GM03348 (cell line): Measurements from ENCODE around the gene MAVS.

ENCODE experiments used
- DNase-seq: peaks from one replicate; pipeline ENCODE4 v3.0.0; 2012; ENCODE audit warnings: low spot score

Gene MAVS

GRCh38 chr20:3911956-3912355 lies 65.3 kb downstream of the MAVS start:
- no peak for DNase-seq

- DNase-seq: no peak
Observed at GRCh38 chr20:3914446-3914845, 67.8 kb downstream of the MAVS start.

DNA sequence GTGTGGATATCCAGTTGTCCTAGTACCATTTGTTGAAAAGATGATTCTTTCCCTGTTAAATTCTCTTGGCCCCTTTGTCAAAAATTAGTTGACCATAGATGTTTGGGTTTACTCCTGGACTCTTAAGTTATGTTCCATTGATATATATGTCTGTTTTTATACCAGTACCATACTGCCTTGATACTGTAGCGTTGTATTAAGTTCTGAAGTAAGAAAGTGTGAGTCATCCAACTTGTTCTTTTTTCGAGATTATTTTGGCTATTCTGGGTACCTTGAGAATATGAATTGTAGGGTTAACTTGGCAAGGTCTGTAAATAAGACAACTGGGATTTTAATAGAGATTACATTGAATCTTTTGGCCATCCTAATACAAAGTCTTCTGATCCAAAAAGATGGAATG lies 69.1 kb downstream of the MAVS start:
- DNase-seq: no peak

DNA sequence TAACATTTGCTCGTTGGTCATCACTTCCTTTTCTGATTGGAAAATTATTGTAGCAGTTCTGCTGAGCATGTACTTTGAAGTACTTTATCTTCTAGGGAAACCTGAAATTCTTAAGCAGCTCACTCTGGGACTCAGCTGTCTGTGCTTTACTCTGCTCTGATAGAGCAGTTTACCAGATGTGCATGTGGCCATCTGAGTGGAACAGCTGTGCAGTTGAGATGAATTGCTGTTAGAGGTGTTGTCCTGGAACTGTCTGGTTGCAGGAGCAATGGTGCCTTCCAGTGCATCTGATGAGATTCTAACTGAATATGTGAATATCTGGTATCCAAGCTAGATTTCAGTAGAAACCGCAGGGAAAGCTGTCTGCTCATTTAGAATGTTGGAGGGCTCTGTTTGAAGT lies 69.7 kb downstream of the MAVS start:
- no peak for DNase-seq

- peak; percentile 68 for DNase-seq
Observed at GRCh38 chr20:3919352-3919751, 72.7 kb downstream of the MAVS start.

DNA sequence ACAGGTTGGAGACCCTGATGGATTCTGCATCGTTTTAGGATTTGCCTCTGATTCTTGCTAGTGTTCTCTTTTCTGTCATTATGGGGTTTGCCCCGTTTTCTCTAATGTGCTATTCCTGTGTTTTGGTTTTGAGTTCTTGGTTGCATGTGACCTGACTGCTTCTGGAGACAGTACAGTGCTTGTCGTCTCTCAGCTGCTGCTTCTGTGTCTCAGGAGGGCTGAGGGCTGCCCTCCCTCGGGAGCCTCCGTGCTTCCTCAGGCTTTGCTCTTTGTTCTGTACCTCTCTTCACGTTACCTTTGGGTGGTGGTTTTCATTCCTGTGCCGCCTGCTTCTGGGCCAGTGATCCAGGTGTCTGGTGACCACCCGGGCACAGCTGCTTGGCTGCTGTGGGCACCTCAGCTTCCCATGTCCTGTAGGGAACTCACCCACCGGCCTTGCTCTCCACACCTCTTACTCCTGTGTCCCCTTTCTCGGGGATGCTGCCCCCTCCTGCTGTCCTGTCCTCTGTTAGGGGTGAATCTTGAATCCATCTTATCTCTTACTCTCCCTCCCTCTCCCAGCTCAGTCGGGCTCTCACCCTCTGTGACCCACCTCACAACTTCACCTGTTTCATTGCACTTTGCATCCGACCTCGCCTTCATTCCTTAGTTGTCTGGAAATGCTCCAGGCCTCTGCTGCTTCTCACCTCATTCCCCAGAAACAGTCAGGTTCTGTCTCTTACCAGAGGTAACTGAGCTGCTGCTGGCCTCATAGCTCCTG lies 75.8 kb downstream of the MAVS start:
- DNase-seq: no peak

- no peak for DNase-seq
Observed at GRCh38 chr20:3922983-3923339, 76.3 kb downstream of the MAVS start.

DNA sequence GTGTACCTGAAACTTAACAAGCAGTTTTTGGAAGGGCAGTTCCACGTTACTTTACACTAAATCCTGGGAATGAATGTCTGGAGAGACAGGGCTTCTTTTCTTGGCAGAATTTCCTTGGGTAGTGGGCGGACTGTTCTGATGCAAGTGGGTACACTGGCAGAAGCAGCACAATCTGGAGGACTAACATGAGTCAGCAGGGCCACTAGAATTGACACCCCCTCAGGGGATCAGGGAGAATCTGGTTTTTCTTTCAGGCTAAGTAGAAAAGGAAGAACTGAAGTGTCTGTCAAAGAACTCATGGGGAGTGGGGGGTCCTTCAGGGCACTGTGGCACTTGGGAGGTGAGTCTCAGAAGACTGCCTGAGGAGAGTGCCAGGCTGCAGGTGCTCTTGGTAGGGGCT lies 77.2 kb downstream of the MAVS start:
- peak; percentile 69 for DNase-seq

DNA sequence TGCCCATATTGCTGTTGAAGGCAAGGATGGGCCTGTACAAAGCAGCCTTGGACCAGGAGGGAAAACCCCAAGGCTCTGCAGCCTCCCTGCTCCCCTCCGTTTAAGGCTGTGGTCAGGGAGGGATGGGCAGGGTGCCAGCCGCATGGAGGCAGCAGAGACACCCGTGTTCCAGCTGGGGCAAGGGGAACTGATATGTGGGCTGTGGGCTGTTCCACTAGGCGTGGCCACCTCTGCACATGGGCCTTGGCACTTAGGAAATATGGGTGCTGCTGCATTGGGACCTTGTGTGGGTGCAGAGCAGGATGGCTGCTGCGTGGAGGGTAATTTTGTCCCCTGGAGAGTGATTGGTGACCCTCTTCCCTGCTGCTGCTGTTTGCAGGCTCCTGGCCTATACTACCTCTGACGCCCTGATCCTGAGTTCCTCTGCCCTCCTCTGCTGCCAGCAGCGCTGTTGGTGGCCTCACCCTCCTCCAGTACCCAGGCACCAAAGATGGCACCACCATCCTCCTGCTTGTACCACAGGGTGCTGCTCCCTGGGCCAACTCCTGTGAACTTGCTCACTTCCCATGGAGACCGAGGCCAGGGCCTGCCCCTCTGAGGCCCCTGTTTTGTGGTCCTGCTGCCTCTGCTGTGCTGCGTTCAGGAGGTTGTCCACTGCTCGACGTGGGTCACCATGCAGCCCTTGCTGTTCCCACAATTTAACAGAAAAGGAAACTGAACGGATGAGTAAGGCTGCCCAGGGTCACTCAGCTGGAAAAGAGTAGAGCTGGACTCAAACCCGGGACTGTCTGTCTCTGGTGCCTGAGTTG lies 77.9 kb downstream of the MAVS start:
- no peak for DNase-seq

- no peak for DNase-seq
Observed at GRCh38 chr20:3925113-3925695, 78.6 kb downstream of the MAVS start.
